Stimulated activated CD4-positive, alpha-beta T cell treated with anti-CD3 and anti-CD28 coated beads, Interleukin-12 subunit alpha, Interleukin-12 subunit beta, amount 100 ng/mL, for 24 hours (primary cell): Measurements from ENCODE around the gene AGAP5.
"Not testable (repeated sequence)": the region's sequence is repeated elsewhere in the genome, so short reads cannot be mapped to it uniquely, and the experiment has no call there.

Source experiments
- DNase-seq, 2 experiments: peaks; one replicate each; pipeline ENCODE4 v3.0.0-alpha.2; 2020; ENCODE audit warnings: low read depth in 2 of 2

AGAP5 gene

GRCh38 chr10:73697675-73698159 lies at the start of gene AGAP5:
Gene AGAP5, minus strand, starts transcription at chr10:73698109. Its CDS starts 354 bp downstream, at chr10:73697755.
- DNase-seq: not testable (repeated sequence)

DNA sequence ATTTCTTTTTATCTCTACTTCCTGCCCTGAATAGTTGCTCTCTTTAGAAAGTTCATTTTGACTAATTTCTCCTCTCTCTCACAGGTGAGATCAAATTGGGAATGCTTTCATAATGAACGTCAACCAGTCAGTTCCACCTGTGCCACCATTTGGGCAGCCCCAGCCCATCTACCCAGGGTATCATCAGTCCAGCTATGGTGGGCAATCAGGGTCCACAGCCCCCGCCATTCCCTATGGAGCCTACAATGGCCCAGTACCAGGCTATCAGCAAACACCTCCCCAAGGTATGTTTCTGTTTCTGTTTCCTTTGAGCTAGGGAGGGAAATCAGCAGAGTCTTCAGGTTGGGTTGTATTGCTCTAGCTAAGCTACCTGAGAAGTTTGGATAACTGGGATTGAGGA lies 48.8 kb upstream of the AGAP5 start:
- DNase-seq: no peak

- DNase-seq: peak in 1 of 2 experiments; percentile 67
These were observed 46.7 kb upstream of the AGAP5 start for GRCh38 chr10:73744664-73744975.

DNA sequence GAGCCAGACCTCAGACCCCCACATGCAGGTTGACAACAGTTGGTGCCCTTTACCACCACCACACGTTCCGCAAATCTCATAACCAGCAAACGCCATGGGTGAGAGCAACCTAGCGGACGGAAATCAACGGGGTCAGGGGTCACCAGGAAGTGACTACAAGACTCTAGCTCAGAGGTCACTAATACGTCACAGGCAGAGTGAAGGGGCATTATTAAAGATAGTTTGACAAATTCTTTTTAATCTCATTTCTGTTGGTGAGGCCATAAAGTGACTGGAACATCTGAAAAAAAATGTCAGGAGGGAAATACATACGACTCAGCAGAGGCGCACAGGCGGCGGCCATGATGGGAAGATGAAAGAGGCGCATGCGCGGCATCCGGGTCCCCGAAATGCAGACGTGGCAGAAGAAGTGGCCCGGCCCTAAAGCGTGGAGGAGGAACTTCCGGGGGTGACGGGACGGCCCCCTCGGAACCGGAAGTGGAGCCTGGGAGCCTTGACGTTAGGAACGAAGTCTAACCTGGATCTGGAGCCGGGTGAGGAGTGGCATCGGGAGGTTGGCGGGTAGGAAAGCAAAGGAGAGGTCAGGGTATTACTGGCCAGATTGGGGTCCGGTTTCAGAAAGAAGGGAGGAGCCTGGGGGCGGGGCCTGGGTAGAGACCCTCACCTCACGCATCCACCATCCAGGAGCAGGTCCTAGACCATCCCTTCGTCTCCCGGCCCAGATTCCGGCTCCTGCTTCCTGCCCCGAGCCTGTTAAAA lies 46.2 kb upstream of the AGAP5 start, which contains the start of gene SEC24C:
TSS of gene SEC24C (plus strand) at position 468 of the 759 bp plus-strand sequence. CDS start 2,461 bp downstream, outside the sequence.
- DNase-seq: peak; percentile 91 to 94

- DNase-seq: no peak
These were observed 45.5 kb upstream of the AGAP5 start for GRCh38 chr10:73743327-73743904.

DNA sequence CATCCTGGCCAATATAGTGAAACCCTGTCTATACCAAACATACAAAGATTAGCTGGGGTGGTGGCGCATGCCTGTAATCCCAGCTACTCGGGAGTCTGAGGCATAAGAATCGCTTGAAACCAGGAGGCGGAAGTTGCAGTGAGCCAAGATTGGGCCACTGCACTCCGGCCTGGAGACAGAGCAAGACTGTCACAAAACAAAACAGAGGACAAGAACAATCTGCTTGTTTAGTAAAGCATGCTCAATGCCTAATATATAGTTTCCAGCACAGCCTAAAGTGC lies 44.5 kb upstream of the AGAP5 start:
- no peak for DNase-seq

DNA sequence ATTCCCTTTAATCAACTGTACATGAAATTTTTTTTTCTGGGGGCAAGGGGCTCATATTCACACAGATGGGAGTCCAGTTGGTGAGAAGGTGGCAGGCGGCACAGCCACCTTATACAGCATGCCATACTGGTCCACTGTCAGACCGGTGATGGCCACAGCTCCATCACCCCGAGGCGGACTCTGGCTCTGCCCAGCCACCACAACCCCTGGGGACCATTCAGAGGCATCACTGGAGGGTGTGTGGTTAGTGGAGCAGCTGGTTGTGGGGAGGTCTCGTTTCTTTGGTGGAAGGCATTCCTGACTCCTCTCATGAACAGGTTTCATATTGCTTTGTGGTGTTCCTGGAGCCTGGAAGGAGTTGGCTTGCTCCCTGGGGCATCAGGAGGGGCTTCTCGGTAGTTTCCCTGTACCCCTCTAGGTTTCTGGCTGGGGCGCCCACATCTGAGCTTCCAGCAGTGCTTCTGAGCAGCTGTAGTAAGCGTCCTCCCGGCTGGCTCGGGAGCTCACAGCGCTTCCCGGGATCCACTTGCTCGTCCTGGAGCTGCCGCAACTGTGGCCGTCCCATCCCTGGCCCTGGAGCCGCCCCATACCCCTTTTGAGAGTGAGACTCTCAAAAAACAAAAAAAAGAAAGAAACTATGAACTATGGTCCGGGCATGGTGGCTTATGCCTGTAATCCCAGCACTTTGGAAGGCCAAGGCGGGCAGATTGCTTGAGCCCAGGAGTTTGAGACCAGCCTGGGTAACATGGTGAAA lies 42.8 kb upstream of the AGAP5 start:
- DNase-seq: not testable (repeated sequence)

DNA sequence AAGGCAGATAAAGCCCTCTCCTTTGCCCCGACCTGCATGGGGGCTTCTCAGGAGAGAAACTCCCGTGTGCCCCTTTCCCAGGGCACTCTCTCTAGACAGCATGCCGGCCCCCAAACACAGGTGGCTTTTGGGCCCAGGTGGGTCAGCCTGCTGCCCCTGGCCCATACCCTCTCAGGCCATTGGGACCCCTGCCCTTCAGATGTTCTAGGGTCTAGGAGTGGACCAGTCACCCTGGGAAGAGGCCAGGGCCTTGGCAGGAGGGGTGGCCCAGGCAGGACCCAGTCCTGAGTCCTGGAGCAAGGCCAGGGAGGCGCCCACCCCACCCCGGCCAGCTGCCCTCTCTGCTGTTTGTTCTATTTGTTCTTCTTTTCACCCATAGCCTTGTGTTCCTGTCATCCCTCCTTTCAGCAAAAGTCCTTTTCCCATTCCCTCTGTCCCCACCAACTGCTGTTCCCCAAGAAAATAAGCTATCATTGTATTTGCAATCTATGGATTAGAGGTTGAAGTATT lies 36.9 kb upstream of the AGAP5 start:
- no peak for DNase-seq

DNA sequence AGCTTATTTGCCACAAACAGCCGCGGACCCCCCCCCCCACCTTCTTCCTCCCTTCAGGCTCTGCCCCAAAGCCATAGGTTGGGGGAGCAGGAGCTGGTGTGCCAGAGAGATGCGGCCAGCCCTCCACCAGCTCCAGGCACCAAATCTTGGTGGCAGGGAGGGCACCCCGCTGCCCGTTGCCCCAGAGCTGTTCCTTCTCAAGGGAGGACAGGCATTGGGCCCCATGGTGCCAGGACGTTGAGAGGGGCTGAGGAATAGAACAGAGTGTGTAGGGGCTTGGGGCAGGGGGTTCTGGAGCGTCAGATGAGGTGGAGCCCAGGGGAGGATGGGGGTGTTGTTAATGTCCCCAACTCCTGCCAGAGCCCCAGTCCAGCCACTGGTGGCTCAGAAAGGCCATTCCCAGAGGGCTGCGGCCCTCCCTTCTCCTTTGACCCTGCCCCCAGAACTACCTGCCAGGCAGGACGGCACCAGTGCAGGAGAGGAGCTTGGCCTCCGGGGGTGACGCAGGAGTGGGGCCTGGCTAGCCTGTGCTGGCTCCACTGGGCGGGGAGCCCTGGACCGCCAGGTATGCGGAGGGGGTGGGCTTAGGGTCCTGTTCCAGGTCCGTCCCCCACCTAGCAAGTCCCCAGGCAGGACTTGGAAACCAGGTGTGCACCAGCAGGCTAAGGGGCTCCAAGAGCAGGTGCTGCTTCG lies 36.3 kb upstream of the AGAP5 start:
- no peak for DNase-seq

- DNase-seq: no peak
These were observed 35.2 kb upstream of the AGAP5 start for GRCh38 chr10:73732931-73733623.

GRCh38 chr10:73732426-73732825 lies 34.5 kb upstream of the AGAP5 start:
- no peak for DNase-seq

- DNase-seq: no peak
These were observed 33.9 kb upstream of the AGAP5 start for GRCh38 chr10:73731588-73732375.

DNA sequence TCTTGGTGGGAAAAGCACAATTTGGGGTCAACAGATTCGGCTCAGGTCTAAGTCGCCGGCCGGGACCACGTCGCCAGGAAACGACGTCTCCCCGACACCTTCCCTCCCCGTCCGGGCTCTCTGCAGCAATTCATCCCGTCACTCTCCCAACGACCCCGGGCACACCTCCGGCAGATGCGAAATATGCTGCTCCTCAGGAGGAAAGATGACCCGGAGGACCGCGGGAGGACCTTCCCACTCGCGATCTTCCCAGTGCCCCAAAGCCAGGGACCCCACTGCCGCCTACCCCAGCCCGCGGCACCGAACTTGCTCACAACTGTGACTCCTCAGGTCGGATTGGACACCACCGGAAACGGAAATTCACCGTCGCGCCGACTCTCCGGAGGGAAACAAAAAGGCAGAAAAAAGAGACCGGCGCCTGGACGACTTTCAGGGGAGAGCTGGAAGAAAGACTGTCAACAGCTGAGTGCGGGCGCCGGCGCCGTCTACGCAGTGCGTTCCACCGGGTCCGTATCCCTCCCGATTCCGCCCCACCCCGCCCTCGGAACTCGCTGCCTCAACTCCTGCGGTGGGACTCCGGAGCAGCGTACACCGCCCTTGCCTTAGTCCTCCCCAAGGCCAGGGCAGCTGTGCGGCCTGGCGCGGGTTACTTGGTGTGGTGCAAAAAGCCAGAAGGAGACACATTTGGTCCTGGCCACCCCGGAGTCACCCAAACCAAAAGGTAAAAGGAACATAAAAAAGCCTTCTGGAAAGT lies 32.4 kb upstream of the AGAP5 start:
- peak; percentile 91 to 96 for DNase-seq

GRCh38 chr10:73729781-73730152 lies 31.9 kb upstream of the AGAP5 start:
- peak in 1 of 2 experiments; percentile 25 for DNase-seq

DNA sequence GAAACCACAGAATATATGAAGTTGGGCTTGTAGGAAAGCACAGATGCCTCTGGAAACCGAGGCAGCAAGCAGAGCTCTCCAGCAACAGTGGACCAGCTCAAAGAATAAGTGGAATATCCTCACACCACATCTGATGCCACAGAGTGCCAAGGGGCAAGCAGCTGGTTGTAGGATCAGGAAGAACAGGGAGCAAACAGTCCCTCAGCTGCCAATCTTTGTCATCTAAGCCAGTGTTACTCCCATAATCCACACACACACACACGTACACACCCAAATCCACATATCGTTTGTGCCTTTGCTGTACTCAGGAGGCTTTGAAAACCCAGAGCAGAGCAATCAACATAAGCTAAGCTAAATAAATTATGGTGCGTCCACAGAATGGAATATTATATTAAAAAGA lies 25.6 kb upstream of the AGAP5 start:
- no peak for DNase-seq

GRCh38 chr10:73720561-73720960 lies 22.7 kb upstream of the AGAP5 start:
- DNase-seq: not testable (repeated sequence)

GRCh38 chr10:73717556-73717955 lies 19.6 kb upstream of the AGAP5 start:
- DNase-seq: no peak

- DNase-seq: no peak
These were observed 18.3 kb upstream of the AGAP5 start for GRCh38 chr10:73716251-73716650.

GRCh38 chr10:73715179-73716156 lies 17.6 kb upstream of the AGAP5 start:
- DNase-seq: not testable (repeated sequence)
